Measurements from ENCODE around the gene TPRX1.
A peak's percentile ranks its signal among the peaks of the same experiment; 100 is the strongest.
"Not testable (repeated sequence)": the region's sequence is repeated elsewhere in the genome, so short reads cannot be mapped to it uniquely, and the experiment has no call there.

TPRX1 gene

DNA sequence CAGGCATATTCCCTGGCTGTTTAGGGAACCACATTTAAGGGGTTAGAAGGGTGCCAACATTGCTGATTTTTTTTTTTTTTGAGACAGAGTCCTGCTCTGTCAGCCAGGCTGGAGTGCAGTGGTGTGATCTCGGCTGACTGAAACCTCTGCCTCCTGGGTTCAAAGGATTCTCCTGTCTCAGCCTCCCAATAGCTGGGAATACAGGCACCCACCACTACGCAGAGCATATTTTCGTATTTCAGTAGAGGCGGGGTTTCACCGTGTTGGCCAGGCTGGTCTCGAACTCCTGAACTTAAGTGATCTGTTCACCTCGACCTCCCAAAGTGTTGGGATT lies 9.6 kb upstream of the TPRX1 start:
- H3K4me3 ChIP-seq (ENCODE audit: low read depth, low read length): no peak overlapping the region
- TF ChIP-seq, protein P1, sequence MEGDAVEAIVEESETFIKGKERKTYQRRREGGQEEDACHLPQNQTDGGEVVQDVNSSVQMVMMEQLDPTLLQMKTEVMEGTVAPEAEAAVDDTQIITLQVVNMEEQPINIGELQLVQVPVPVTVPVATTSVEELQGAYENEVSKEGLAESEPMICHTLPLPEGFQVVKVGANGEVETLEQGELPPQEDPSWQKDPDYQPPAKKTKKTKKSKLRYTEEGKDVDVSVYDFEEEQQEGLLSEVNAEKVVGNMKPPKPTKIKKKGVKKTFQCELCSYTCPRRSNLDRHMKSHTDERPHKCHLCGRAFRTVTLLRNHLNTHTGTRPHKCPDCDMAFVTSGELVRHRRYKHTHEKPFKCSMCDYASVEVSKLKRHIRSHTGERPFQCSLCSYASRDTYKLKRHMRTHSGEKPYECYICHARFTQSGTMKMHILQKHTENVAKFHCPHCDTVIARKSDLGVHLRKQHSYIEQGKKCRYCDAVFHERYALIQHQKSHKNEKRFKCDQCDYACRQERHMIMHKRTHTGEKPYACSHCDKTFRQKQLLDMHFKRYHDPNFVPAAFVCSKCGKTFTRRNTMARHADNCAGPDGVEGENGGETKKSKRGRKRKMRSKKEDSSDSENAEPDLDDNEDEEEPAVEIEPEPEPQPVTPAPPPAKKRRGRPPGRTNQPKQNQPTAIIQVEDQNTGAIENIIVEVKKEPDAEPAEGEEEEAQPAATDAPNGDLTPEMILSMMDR (conservative IDR thresholded peaks at IDR 0.05; ENCODE audit: low read depth, low read length): no peak
- DNase-seq (ENCODE audit: low read depth): no peak

DNA sequence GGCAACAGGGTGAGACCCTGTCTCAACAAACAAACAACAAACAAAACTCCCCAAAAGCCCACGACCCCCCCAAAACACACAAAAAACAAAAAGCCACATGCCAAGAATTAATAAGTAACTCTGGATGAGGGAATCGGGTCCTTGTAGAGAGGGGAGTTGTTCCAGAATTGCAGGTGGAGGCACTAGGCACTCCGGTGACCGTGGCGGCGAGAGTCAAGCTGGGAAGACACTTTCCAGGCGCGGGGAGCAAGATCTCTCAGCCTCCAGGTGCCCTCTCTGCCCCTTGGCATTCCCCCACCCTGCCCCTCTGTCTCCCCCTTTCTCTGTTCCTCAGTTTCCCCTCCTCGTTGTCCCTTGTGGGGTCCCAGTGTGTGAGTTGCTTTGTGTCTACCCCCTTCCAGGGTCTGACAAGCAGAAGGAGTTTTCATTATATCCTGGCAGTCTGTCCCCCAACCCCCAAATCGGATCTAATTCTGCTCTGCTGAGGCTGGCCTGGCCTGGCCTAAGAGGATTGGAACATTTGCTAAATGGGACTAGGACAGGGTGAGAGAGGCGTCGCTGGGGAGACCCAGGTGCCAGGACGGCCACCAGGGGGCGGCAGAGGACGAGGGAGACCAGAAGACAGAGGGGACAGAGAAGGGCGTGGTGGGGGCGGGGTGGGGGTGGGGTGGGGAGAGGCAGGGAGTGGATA lies 9.1 kb upstream of the TPRX1 start:
- TF ChIP-seq, protein P1 (conservative IDR thresholded peaks at IDR 0.05; ENCODE audit: low read depth, low read length): peak; percentile 75
- no peak overlapping the region for H3K4me3 ChIP-seq (ENCODE audit: low read depth, low read length)
- peak; percentile 59 for DNase-seq (ENCODE audit: low read depth)

DNA sequence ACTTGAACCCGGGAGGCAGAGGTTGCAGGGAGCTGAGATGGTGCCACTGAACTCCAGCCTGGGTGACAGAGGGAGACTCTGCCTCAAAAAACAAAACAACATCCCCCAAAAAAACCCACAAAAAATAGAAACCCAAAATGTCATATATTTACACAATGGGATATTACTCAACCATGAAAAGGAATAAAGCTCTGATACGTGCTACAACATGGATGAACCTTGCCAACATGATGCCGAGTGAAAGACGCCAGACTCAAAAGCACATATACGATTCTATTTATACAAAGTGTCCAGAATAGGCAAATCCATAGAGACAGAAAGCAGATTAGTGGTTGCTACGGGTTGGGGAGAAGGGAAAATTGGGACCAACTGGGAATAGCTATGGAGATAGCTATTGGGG lies 2.1 kb upstream of the TPRX1 start:
- DNase-seq (ENCODE audit: low read depth): no peak
- no peak overlapping the region for H3K4me3 ChIP-seq (ENCODE audit: low read depth, low read length)
- TF ChIP-seq, protein P1 (conservative IDR thresholded peaks at IDR 0.05; ENCODE audit: low read depth, low read length): no peak

DNA sequence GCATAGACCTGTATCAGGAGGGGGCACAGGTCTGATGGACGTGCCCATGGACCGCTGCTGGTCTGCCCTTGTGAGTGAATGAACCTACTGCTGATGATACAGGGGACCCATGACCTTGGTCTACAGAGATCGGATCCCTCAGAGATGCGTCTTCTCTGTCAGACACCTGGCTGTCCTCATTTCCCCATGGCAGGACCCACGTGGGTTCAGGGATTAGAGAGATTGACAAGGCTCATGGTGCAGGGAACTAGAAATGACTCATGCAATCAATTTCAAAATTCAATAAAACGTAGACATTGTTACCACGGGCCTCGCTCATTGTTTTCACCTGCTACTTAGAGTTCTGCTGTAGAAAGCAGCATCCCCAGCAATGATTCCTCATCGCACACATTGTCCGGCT lies 962 bp upstream of the TPRX1 start:
- TF ChIP-seq, protein P1 (conservative IDR thresholded peaks at IDR 0.05; ENCODE audit: low read depth, low read length): no peak
- no peak overlapping the region for H3K4me3 ChIP-seq (ENCODE audit: low read depth, low read length)

DNA sequence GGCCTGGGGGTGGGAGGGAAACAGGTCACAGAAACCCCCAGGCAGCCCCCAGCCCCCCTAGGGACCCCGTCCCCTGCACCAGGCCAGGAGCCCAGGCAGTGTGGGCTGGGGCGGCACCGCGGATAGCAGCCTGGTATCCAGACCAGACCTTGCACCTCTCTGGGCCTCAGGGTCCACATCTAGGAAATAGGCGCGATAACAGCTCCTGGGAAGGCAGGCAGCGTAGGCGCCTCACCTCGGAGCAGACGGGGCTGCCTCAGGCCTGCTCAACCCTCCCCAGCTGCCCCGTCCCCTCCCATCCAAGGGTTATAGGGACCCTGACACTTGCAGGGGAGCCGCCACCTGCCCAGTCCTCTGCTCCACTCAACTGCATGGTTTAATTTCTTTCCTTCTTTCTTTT lies 680 bp downstream of the TPRX1 start:
- not testable (repeated sequence) for H3K4me3 ChIP-seq (ENCODE audit: low read depth, low read length); DNase-seq (ENCODE audit: low read depth)

More for the DNA sequence above, 962 bp upstream of the TPRX1 start:
- no peak for DNase-seq (ENCODE audit: low read depth)

DNA sequence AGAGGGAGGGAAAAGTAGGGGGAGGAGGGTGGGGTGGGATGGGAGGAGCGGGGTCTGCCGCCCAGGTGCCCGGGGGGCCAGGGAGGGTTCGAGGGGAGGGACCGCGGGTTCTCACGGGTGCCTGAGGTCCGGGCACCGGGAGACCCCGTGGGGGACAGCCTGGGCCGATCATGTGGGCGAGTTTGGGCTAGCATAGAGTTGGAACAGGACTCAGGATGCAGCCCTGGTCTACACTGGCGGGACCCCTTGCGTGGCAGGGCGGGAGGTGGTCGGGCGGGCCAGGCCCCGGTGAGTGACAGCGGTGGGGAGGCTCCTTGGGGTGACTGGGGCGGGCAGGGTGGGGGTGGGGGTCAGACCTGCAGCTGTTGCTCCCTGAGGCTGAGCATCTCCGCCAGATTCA lies 1.2 kb downstream of the TPRX1 start:
- H3K4me3 ChIP-seq (ENCODE audit: low read depth, low read length); DNase-seq (ENCODE audit: low read depth): not testable (repeated sequence)

DNA sequence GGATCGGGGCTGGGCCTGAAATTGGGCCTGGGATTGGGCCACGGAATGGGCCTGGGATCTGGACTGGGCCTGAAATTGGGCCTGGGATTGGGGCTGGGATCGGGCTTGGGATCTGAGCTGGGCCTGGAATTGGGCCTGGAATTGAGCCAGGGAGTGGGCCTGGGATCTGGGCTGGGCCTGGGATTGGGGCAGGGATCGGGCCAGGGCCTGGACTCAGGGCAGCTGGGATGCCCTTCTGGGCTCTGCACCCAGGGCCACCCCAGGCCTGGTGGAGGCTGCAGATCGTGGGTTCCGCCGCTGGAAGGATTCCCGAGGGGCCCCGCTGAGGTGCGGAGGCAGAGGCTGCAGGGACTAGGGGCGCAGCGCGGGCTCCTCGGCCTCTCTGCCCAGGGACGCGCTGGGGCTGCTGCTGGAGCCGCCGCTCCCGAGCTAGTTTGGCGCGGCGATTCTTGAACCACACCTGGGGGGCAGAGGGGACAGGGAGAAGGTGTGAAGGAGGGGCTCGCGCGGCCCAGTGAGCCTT lies 1.8 kb downstream of the TPRX1 start:
- H3K4me3 ChIP-seq (ENCODE audit: low read depth, low read length): no peak overlapping the region
- no peak for DNase-seq (ENCODE audit: low read depth)
- TF ChIP-seq, protein P1 (conservative IDR thresholded peaks at IDR 0.05; ENCODE audit: low read depth, low read length): no peak

DNA sequence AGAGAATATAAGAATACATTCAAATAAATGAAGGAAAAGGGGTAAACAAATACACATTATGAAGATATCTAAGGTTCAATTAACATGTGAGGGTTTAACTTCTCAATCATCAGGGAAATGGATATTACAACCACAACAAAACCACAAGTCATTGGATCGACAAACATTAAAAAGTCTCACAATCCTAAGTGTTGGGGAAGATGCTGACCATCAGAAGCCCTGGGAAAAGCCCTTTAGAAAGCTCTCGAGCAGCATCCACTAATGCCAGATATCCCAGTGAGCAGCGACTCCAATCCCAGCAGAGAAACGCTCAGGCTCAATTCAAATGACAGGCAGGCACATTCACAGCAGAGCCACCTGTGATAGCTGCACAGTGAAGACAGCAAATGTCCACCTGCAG lies 3.1 kb downstream of the TPRX1 start:
- TF ChIP-seq, protein P1 (conservative IDR thresholded peaks at IDR 0.05; ENCODE audit: low read depth, low read length): no peak
- no peak for DNase-seq (ENCODE audit: low read depth)
- H3K4me3 ChIP-seq (ENCODE audit: low read depth, low read length): no peak overlapping the region

All from choroid plexus epithelial cell (primary cell).